GM18511 (cell line): ENCODE measurements around the gene IZUMO1R.
"Not testable (repeated sequence)": the region's sequence is repeated elsewhere in the genome, so short reads cannot be mapped to it uniquely, and the experiment has no call there.

Experiments used
- ATAC-seq: cut with Tn5 transposase; IDR thresholded peaks from one replicate; pipeline ENCODE4 v1.9.1; 2021; ENCODE audit warnings: mild to moderate bottlenecking, moderate library complexity; ENCODE audit not compliant: unreplicated experiment

IZUMO1R gene

DNA sequence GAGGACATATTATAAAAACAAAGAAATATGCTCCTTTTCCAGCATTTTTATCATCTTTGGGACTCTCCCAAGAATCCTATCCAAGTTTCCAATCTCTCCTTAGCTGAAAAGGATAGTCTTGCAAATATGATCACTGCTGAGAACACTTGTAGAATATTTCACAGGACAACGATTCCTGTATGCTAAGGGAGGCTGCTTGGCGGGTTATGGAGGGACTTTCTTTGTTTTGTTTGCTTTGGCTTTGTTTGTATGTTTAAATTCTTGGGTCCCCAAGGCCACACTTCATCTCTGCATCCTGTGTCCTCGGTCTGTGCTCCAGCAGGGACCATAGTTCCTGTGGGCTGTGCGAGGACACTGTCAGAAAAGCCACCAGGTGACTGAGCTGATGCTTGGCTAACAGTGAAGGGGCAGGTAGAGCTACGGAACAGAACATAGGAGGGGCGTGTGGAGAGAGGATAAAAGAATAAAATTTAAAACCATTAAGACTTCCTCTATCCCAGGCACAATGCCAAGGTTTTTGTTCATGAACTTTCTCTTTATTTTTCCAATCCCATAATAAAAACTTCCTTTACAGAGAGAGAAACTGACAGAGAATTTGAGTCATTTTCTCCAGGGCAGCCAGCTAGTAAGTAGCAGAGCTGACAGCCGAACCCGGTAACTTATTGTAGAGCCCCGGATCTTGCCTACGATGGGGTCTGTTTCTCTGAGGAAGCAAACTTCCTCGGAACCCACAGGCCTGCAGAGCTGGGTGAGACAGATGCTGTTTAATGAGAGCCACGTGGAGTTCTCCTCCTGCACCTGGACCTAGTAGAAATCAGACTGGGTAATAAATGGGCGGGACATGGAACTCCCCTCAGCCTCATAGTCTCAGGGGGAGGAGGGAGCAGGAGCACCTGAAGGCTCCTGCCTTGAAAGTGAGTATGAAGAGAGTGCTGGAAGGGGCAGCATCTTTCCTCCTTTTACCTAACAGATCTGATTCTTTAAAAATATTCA is at the start of gene IZUMO1R:
Gene IZUMO1R (plus strand): TSS at position 615 of the 993 bp plus-strand sequence. CDS start 1,057 bp downstream, outside the sequence.
- ATAC-seq: no peak

GRCh38 chr11:94271885-94272372 is 32.5 kb upstream of the IZUMO1R start:
- ATAC-seq: peak; percentile 85

- peak; percentile 48 for ATAC-seq
Measured at GRCh38 chr11:94272738-94273313, 31.6 kb upstream of the IZUMO1R start.

- no peak for ATAC-seq
Measured at GRCh38 chr11:94275961-94276360, 28.4 kb upstream of the IZUMO1R start.

DNA sequence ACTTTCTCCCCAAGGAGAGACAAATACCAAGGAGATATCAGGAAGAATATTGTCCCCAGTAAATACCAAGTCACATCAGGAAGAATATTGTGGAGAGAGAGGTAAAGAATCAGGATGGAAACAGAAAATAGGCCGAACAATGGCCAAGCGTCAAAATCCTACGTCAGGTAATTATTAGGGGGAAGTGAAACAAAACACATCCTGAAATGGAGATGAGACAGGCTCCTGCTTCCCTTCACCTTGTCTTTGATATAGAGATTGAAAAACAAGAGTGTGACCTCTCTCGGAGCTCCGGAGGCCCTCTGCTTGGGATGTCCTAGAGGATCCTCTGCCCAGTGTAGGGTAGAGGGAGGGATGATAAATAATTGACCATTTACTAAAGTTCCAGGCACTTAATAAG is 27.4 kb upstream of the IZUMO1R start:
- ATAC-seq: no peak

- ATAC-seq: not testable (repeated sequence)
Measured at GRCh38 chr11:94278207-94278606, 26.2 kb upstream of the IZUMO1R start.

GRCh38 chr11:94279996-94280395 is 24.4 kb upstream of the IZUMO1R start:
- ATAC-seq: no peak

GRCh38 chr11:94281324-94281723 is 23.1 kb upstream of the IZUMO1R start:
- no peak for ATAC-seq

- no peak for ATAC-seq
Measured at GRCh38 chr11:94283678-94284077, 20.7 kb upstream of the IZUMO1R start.

- no peak for ATAC-seq
Measured at GRCh38 chr11:94295534-94295933, 8.8 kb upstream of the IZUMO1R start.

DNA sequence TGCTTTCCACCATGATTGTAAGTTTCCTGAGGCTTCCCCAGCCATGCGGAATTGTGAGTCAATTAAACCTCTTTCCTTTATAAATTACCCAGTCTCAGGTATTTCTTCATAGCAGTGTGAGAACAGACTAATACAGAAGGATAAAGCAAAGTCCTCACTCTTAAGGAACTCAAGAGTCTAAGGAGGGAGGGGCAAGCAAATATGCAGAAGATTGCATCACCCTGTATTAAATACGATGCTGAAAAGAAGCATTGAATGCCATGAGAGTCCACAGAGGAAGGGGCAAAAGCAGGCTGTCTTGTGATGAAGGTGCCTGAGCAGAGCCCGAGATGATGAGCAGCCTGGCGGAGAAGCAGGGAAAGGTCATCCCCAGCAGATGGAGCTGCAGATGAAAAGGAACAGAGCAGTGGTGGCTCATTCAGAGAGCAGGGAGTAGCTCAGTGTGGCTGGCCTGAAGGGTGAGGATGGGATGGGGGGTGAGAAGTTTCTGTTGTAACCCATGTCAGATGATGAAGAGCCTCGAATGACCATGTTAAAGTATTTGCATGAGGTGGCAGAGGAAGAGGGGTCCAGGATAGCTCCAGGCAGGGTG is 6.3 kb upstream of the IZUMO1R start:
- ATAC-seq: no peak

- ATAC-seq: no peak
Measured at GRCh38 chr11:94302776-94303175, 1.6 kb upstream of the IZUMO1R start.

DNA sequence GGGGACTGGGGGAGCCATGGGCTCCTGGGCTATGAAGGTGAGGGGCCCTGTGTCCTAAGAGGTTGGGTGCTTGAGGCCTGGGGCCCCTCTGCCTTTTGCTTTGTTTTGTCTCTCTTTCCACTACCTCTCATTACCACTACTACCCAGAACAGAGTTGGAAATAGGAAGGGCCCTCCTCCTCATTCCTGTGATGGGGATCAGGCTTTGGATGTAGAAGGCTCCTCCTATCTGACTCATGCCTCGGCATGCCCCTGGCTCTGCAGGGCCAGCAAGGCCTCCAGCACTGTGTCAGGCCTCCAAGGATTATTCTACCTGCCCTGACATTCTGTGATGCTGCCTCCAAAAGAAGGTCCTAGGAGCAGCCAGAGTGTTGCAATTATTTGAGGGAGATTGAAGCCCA is 766 bp downstream of the IZUMO1R start:
- ATAC-seq: no peak

- no peak for ATAC-seq
Measured at GRCh38 chr11:94307101-94307791, 2.9 kb downstream of the IZUMO1R start.

- ATAC-seq: no peak
Measured at GRCh38 chr11:94308024-94308423, 3.6 kb downstream of the IZUMO1R start.

- ATAC-seq: no peak
Measured at GRCh38 chr11:94309757-94310156, 5.4 kb downstream of the IZUMO1R start.

DNA sequence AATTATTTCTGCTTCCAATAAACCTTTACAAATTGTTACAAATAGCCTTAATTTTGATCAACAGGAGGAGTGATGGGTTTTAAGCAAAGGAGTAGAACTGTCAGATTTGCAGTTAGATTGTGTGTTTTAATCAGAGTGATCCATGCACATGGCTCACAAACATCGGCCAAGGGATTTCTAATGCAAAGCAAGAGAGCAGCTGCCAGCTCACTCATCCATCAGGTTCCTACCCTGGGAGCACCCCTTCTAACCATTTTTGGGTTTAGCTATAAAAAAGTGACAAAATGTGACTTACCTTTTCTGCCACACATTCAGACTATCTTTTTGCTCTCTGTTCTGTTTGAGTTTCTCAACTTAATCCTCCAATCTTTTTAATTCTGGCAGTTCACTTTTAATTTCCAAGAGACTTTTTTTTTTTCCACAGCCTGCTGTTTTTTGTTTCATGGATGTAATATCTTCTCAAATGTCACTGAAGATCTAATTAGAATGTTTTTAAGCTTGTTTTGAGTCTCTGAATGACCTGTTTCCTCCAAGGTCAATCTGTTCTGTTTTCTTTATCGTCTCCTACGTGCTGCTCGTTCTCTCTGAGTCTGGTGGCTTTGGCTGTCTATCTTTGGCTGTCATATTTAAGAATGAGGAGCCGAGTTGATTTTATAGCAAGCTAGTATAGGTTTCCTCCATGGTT is 6.0 kb downstream of the IZUMO1R start:
- ATAC-seq: no peak

DNA sequence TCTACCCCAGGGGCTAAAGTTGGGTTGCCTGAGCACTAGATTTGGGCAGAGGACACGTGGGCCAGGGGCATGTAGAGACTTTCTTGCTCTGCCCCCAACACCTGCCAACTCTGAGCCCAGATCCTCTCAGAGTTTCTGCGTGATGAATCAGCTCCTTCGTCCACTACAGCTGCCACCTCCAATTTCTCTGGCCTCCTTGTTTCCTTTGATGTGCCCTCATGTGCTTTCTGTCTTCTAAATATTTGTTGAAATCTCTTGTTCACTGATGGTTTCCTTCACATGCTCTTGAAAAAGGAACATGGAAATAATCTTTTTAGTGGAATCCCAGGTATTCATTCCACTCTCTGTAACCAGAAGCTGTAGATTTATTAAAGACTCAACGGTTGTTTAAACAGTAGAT is 8.0 kb downstream of the IZUMO1R start:
- no peak for ATAC-seq

DNA sequence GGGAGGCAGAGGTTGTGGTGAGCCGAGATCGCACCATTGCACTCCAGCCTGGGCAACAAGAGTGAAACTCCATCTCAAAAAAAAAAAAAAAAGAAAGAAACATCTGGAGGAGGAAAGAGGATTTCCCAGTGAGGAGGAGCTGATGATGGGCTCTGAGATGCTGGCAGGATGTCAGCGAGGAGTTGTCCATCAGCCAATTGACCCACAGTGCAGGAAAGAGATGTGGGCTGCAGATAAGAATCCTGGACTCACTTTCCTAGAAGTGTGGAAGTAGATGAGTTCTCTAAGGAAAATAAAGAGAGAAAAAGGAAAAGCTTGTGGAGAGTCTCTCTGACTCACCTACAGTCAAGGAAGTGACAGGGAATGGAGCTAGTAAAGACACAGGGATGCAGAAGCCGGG is 9.7 kb downstream of the IZUMO1R start:
- ATAC-seq: no peak

- ATAC-seq: no peak
Measured at GRCh38 chr11:94315664-94316063, 11.3 kb downstream of the IZUMO1R start.
